Stimulated activated CD4-positive, alpha-beta T cell treated with anti-CD3 and anti-CD28 coated beads, Interleukin-1b, Interleukin-23, amount 100 ng/mL, for 48 hours (primary cell): Measurements from ENCODE around the gene SH2D7.

Source experiments
- DNase-seq: peaks from one replicate; pipeline ENCODE4 v3.0.0-alpha.2; 2020

SH2D7 gene

GRCh38 chr15:78092261-78093041 lies at the start of gene SH2D7:
Gene SH2D7 (plus strand): TSS chr15:78092561. CDS start chr15:78092585, 24 bp downstream.
- no peak for DNase-seq

DNA sequence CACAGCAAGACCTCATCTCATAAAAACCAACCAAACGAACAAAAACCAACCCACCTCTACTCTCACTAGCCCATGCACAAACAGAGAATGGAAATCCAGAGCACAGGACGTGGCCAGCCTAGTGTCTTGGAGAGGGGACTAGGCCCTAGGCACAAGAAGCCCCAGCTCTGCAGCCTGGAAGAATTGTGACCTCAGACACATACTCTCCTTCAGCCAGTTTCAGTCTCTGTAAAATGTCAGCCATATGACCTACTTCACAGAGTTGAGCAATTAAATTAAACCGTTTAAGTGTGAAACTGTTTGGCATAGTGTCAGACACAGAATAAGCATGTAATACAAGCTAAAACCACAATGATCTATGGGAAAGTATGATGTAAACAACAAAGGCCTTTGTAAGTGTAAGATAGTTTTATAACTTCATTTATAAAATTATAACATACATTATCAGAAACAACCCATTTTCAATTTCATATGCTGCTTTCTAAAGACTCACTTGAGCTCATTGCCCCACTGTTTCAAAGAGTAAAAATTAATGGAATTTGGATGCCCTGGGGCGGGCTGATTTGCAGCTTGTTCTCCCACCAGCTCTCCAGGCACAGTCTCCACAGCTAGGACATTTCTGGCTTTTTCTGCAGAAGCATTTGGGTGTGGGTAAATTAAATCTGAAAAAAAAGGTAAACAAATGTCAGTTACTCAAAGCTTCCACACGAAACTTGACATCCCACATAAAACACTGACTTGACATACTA lies 47.8 kb upstream of the SH2D7 start:
- DNase-seq = no peak

DNA sequence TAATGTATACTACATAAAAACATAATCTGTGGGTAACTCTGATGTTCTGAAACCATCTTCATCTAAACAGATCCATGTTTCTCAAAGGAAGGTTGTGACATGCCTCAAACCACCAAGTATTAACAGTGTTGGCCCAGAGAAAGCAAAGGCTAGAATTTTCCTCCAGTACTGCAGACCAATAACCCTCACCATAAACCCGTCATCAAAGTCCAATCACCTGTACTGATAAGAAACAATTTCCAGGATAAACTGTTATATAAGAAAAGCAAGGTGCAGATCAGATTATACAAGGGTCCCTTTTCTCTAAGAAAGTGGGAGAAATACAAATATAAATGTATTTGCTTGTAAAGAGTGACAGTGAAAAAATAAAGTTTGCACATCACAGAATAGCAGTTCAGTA lies 47.2 kb upstream of the SH2D7 start:
- DNase-seq = no peak

GRCh38 chr15:78046796-78047341 lies 45.5 kb upstream of the SH2D7 start:
- peak; percentile 69 for DNase-seq

- DNase-seq = no peak
Measured at GRCh38 chr15:78047761-78048627, 44.4 kb upstream of the SH2D7 start.

GRCh38 chr15:78048628-78048920 lies 43.8 kb upstream of the SH2D7 start:
- DNase-seq = no peak

- DNase-seq = peak; percentile 74
Measured at GRCh38 chr15:78049691-78050440, 42.5 kb upstream of the SH2D7 start.

GRCh38 chr15:78050441-78050809 lies 41.9 kb upstream of the SH2D7 start:
- DNase-seq = no peak

DNA sequence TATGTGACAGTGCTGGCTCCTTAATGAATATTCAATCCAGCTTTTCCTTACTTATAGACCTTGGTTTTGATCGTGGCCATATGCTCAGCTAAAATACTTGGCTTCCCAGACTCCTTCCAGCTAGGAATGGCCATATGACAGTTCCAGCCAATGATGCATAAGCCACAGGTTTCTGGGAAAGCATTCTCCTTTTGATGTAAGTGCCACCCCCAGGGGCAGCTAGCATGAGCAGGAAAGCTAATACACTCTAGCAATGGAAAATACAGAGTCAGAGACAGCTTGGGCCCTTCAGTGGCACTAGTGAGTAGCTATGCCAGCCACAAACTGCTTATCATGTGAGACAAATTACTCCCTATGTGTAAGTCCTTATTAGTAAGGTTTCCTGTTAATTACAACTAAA lies 41.5 kb upstream of the SH2D7 start:
- DNase-seq = peak; percentile 48

DNA sequence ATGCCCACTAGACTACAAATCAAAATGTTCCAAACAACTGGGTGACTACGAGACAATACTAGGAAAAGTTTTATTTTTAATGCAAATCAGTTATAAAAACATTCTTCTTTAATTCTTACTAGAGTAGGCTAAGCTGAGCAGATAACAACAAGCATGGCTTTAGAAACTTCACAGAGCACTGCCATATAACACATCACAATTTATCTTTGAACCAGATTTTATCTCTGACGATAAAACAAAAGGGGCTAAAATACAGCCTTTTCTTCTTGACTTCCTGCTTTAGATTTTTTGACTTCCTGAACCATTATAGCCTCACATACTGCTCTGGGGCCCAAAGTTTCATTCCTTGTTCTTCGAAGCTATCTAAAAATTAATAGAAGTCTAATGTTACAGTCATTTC lies 40.8 kb upstream of the SH2D7 start:
- no peak for DNase-seq

GRCh38 chr15:78052001-78052401 lies 40.4 kb upstream of the SH2D7 start:
- DNase-seq = no peak

- DNase-seq = no peak
Measured at GRCh38 chr15:78052545-78052944, 39.8 kb upstream of the SH2D7 start.

DNA sequence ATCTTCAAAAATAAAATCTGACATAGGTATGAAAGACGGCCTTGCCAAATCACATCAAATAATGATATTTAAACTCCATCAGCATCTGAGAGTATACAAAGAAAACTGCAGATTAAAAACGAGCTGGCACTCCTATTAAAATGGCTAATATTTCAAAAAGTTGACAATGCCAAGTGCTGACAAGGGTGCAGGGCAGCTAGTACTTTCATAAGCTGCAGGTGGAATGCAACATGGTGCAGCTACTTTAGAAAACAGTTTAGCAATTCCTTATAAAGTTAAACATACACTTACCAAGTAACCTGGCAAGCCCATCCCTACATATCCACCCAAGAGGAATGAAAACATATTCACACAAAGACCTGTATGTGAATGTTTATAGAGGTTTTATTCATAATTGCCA lies 37.8 kb upstream of the SH2D7 start:
- DNase-seq = no peak

DNA sequence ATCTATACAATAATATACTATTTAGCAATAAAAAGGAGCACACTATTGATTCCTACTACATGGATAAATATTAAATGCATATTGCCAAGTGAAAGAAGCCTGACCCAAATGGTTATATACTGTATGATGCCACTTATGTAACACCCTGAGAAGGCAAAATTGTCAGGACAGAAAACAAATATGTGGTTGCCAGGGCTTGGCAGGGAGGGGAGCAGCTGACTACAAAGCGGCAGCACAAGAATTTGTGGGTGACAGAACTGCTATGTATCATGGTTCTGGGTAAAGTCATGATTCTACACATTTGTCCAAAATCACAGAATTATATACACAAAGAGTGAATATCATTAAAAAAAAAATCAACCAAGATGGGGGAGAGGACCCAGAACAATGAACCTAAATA lies 37.4 kb upstream of the SH2D7 start:
- no peak for DNase-seq

GRCh38 chr15:78055919-78056713 lies 36.2 kb upstream of the SH2D7 start:
- DNase-seq = no peak

- no peak for DNase-seq
Measured at GRCh38 chr15:78056714-78057269, 35.6 kb upstream of the SH2D7 start.

GRCh38 chr15:78057803-78058202 lies 34.6 kb upstream of the SH2D7 start:
- no peak for DNase-seq

DNA sequence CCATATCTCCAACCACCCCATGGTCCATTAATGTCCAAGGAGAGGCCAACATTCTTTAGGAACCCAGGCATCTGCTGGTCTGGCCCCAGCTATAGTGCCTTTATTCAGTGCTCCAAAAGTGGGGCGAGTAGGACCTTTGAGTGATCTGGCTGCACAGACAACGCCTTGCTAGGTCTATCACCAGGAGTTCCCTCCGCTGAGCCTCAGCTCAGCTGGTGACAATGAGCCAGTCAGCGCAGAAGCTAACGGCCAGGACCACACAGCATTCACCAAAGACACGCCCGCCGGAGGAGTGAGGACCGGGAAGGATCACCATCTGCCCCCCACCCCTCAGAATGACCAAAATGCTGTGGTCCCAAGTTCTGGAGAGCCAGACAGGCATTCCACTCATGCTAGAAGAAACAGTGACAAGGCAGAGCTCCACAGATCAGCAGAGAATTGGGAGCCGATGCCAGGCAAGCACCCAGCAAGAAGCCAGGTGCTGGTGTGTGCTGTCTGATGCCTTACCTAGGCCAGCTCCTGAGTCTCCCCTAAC lies 33.9 kb upstream of the SH2D7 start:
- no peak for DNase-seq

- no peak for DNase-seq
Measured at GRCh38 chr15:78059110-78059839, 33.1 kb upstream of the SH2D7 start.

- peak; percentile 62 for DNase-seq
Measured at GRCh38 chr15:78060232-78060631, 32.1 kb upstream of the SH2D7 start.
